Measurements from ENCODE around the gene IGSF9. TPM values are rescaled to one million over a fixed set of nuclear protein-coding genes. Genes with fewer than 3 reads are reported as not detected.

Gene IGSF9
- total and polyA plus RNA-seq, 2 of the 13 experiments (the other 11 are each of a cell fraction or from before 2014, with no cell fraction given): 0.03 TPM; not detected in 1

DNA sequence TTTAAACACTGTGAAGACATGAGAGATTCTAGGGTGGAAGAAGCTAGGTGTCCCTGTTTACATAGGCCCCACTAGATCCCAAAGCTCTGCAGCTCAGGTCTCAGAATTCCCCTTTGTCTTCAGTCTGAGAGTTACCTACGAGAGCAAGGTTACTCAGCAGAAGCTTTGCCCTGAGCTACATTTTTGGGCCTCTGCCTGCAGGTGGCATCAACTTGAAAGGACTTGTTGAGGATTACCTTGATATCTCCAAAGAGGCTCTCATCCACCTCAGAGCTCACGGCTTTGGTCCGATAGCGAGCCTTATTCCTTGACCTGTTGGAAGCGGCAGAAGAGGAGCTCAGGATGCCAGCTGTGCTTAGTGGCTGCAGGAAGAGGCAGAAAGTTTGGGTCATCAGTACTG lies 52.5 kb downstream of the IGSF9 start (continued):
- TF ChIP-seq, protein P1, sequence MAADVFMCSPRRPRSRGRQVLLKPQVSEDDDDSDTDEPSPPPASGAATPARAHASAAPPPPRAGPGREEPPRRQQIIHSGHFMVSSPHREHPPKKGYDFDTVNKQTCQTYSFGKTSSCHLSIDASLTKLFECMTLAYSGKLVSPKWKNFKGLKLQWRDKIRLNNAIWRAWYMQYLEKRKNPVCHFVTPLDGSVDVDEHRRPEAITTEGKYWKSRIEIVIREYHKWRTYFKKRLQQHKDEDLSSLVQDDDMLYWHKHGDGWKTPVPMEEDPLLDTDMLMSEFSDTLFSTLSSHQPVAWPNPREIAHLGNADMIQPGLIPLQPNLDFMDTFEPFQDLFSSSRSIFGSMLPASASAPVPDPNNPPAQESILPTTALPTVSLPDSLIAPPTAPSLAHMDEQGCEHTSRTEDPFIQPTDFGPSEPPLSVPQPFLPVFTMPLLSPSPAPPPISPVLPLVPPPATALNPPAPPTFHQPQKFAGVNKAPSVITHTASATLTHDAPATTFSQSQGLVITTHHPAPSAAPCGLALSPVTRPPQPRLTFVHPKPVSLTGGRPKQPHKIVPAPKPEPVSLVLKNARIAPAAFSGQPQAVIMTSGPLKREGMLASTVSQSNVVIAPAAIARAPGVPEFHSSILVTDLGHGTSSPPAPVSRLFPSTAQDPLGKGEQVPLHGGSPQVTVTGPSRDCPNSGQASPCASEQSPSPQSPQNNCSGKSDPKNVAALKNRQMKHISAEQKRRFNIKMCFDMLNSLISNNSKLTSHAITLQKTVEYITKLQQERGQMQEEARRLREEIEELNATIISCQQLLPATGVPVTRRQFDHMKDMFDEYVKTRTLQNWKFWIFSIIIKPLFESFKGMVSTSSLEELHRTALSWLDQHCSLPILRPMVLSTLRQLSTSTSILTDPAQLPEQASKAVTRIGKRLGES (CRISPR knock-in tag; IDR thresholded peaks at IDR 0.05; ENCODE audit: borderline replicate concordance): no peak

DNA sequence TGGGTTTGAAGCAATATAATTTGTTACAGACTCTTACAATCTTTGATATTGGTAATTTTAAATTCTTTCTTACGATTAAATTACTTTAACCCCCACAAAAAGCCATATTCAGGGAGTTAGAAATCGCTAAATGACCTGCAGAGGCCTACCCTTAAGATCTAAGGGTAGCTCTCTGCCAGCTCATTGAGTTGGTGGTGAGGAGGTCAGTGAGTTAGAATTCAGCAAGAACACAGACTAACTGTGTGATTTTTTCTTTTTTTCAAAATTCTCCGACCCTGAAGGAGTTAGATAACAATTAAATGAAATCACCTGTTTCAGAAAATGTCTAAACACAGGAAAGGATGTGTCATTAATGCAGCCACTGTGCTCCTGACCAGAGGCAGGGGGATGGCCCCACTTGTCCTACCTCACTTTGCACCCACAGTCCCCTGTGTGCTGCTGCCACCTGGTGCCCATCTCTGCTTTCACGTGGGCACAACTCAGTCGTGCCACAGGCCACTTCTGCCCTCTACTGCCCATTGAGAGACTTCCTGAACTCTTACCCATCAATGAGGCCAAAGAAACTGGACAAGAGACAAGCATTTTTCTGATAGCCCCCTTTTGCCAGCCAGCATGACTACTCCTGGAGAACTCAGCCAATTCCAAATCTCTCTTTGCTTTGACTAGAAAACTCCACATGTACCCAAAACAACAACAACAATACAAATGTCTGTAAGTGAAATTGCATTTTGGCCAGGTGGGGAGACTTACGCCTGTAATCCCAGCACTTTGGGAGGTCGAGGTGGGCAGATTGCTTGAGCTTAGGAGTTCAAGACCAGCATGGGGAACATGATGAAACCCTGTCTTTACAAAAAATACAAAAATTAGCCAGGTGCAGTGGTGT lies 53.9 kb downstream of the IGSF9 start:
- in situ Hi-C loops (cut with HindIII; ENCODE audit: extremely low pct_ligation_motif_present, low pct_unique_long_range_greater_than_20kb): loop anchor here (5.0 kb wide), 1 partner anchor 94 kb away; no protein-coding TSS in a partner anchor
- FAIRE-seq (no peak), ATAC-seq (peak; percentile 97), DNase-seq (ENCODE audit: low spot score) (peak; percentile 65)
- Histone ChIP-seq H3K9ac (ENCODE audit: insufficient read depth, low read depth, low read length) (no peak overlapping the region), H3K4me3 (replicated peaks in 1 of 3; ENCODE audit: insufficient read depth in 1 of 3, low read depth in 2 of 3, low read length in 3 of 3) (no peak overlapping the region), H3K9me3 (ENCODE audit: low read length) (no peaks in the 10 kb centered on the region), H2AFZ (ENCODE audit: low read length) (no peak overlapping the region), H3K79me2 (ENCODE audit: insufficient read depth, low read length) (no peaks in the 10 kb centered on the region), H3K4me1 (ENCODE audit: insufficient read depth, low read length) (no peaks in the 10 kb centered on the region), H4K20me1 (ENCODE audit: insufficient read depth, low read length) (no peaks in the 10 kb centered on the region), H3K4me2 (ENCODE audit: low read depth, low read length) (no peak overlapping the region), H3K27ac (ENCODE audit: extremely low read length, insufficient read depth, low read length) (no peak overlapping the region), H3K27me3 (ENCODE audit: control insufficient read depth in 1 of 2, insufficient read depth in 2 of 2, low read length in 2 of 2) (peaks cover 0 to 3% of the 10 kb centered on the region in 2 experiments; a peak in 1 of 5 replicates), H3K36me3 (replicated peaks in 1 of 2; ENCODE audit: control insufficient read depth in 1 of 2, insufficient read depth in 2 of 2, low read length in 2 of 2) (no peaks in the 10 kb centered on the region)
- BruUV-seq (replicated peaks): no TSS peak
- ChIA-PET POLR2A (no interaction called here), CTCF (ENCODE audit: low intra/inter-chr PET ratio, low total read pairs) (interaction anchor here (1.2 to 2.0 kb wide), 4 partner anchors 45 to 731 kb away, joined by 3 to 28 read pairs (median 6); partner anchors contain the start of gene DUSP23)
- 14% methylated on average over 7 of the region's 7 CpGs for WGBS (ENCODE audit: low lambda C conversion rate)
- intact Hi-C loops (cut with micrococcal nuclease; ENCODE audit: unreplicated experiment): loop anchor here (1.0 kb wide), 3 partner anchors 88 to 111 kb away; partner anchors contain the start of gene DUSP23
- TF ChIP-seq ZNF225 (CRISPR knock-in tag; IDR thresholded peaks at IDR 0.05) (no peak), RAD21 (CRISPR knock-in tag; IDR thresholded peaks at IDR 0.05) (peak; percentile 82), POLR2A (IDR thresholded peaks at IDR 0.05; ENCODE audit: insufficient read depth in 1 of 2, low read depth in 2 of 2, low read length in 2 of 2) (no peak), HNRNPL (IDR thresholded peaks at IDR 0.05; ENCODE audit: low read depth, low read length) (peak; percentile 81), SMC3 (IDR thresholded peaks at IDR 0.05; ENCODE audit: low read length) (peak; percentile 66; the same call in 1 of the 2 replicates), ZNF776 (CRISPR knock-in tag; IDR thresholded peaks at IDR 0.05) (no peak)
- TF ChIP-seq, protein P2, sequence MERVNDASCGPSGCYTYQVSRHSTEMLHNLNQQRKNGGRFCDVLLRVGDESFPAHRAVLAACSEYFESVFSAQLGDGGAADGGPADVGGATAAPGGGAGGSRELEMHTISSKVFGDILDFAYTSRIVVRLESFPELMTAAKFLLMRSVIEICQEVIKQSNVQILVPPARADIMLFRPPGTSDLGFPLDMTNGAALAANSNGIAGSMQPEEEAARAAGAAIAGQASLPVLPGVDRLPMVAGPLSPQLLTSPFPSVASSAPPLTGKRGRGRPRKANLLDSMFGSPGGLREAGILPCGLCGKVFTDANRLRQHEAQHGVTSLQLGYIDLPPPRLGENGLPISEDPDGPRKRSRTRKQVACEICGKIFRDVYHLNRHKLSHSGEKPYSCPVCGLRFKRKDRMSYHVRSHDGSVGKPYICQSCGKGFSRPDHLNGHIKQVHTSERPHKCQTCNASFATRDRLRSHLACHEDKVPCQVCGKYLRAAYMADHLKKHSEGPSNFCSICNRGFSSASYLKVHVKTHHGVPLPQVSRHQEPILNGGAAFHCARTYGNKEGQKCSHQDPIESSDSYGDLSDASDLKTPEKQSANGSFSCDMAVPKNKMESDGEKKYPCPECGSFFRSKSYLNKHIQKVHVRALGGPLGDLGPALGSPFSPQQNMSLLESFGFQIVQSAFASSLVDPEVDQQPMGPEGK (CRISPR knock-in tag; IDR thresholded peaks at IDR 0.05): 0 out of 2 replicates have a peak, but pooled peaks have one; percentile 14
- TF ChIP-seq, protein P3, sequence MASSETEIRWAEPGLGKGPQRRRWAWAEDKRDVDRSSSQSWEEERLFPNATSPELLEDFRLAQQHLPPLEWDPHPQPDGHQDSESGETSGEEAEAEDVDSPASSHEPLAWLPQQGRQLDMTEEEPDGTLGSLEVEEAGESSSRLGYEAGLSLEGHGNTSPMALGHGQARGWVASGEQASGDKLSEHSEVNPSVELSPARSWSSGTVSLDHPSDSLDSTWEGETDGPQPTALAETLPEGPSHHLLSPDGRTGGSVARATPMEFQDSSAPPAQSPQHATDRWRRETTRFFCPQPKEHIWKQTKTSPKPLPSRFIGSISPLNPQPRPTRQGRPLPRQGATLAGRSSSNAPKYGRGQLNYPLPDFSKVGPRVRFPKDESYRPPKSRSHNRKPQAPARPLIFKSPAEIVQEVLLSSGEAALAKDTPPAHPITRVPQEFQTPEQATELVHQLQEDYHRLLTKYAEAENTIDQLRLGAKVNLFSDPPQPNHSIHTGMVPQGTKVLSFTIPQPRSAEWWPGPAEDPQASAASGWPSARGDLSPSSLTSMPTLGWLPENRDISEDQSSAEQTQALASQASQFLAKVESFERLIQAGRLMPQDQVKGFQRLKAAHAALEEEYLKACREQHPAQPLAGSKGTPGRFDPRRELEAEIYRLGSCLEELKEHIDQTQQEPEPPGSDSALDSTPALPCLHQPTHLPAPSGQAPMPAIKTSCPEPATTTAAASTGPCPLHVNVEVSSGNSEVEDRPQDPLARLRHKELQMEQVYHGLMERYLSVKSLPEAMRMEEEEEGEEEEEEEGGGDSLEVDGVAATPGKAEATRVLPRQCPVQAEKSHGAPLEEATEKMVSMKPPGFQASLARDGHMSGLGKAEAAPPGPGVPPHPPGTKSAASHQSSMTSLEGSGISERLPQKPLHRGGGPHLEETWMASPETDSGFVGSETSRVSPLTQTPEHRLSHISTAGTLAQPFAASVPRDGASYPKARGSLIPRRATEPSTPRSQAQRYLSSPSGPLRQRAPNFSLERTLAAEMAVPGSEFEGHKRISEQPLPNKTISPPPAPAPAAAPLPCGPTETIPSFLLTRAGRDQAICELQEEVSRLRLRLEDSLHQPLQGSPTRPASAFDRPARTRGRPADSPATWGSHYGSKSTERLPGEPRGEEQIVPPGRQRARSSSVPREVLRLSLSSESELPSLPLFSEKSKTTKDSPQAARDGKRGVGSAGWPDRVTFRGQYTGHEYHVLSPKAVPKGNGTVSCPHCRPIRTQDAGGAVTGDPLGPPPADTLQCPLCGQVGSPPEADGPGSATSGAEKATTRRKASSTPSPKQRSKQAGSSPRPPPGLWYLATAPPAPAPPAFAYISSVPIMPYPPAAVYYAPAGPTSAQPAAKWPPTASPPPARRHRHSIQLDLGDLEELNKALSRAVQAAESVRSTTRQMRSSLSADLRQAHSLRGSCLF (CRISPR knock-in tag; IDR thresholded peaks at IDR 0.05; ENCODE audit: borderline replicate concordance): no peak
